T-helper 1 cell treated with Interleukin-12 subunit alpha and Interleukin-12 subunit beta and Interleukin-4 antibody, amounts not matched to agents 30 μg/mL and 1 μg/mL, for 36 hours (primary cell): ENCODE measurements around the gene DPYD.

Experiments used
- H3K27ac Mint-ChIP-seq: one replicate; pipeline ENCODE4 v1.8.0; 2021; ENCODE audit warnings: mild to moderate bottlenecking, mixed read lengths
- H3K27me3 Mint-ChIP-seq: one replicate; pipeline ENCODE4 v1.8.0; 2021; ENCODE audit warnings: low read depth, mixed read lengths
- H3K36me3 Mint-ChIP-seq: one replicate; pipeline ENCODE4 v1.8.0; 2021; ENCODE audit warnings: low read depth, mixed read lengths
- H3K4me1 Mint-ChIP-seq: one replicate; pipeline ENCODE4 v1.8.0; 2021; ENCODE audit warnings: low read depth, mixed read lengths
- H3K4me3 Mint-ChIP-seq: one replicate; pipeline ENCODE4 v1.8.0; 2021; ENCODE audit warnings: mild to moderate bottlenecking, moderate library complexity, mixed read lengths
- H3K9me3 Mint-ChIP-seq: one replicate; pipeline ENCODE4 v1.8.0; 2021; ENCODE audit warnings: mixed read lengths

Gene DPYD

GRCh38 chr1:97164276-97164639 is 756.6 kb downstream of the DPYD start:
- Mint-ChIP-seq H3K4me1 (peaks cover 7% of the 10 kb centered on the region), H3K27me3 (no peaks in the 10 kb centered on the region), H3K27ac (no peak overlapping the region), H3K9me3 (peaks cover 12% of the 10 kb centered on the region), H3K36me3 (no peaks in the 10 kb centered on the region), H3K4me3 (no peak overlapping the region)

GRCh38 chr1:97163591-97164275 is 757.1 kb downstream of the DPYD start:
- Mint-ChIP-seq H3K4me3 (no peak overlapping the region), H3K9me3 (peaks cover 12% of the 10 kb centered on the region), H3K27ac (no peak overlapping the region), H3K27me3 (no peaks in the 10 kb centered on the region), H3K4me1 (peaks cover 7% of the 10 kb centered on the region), H3K36me3 (no peaks in the 10 kb centered on the region)

GRCh38 chr1:97160818-97161217 is 760.0 kb downstream of the DPYD start:
- H3K36me3 Mint-ChIP-seq = no peaks in the 10 kb centered on the region
- no peak overlapping the region for H3K4me3 Mint-ChIP-seq
- H3K4me1 Mint-ChIP-seq = peaks cover 7% of the 10 kb centered on the region
- H3K27me3 Mint-ChIP-seq = no peaks in the 10 kb centered on the region
- H3K9me3 Mint-ChIP-seq = peaks cover 16% of the 10 kb centered on the region
- no peak overlapping the region for H3K27ac Mint-ChIP-seq

- Mint-ChIP-seq H3K36me3 (no peaks in the 10 kb centered on the region), H3K4me1 (peaks cover 4% of the 10 kb centered on the region), H3K4me3 (no peak overlapping the region), H3K27ac (no peak overlapping the region), H3K9me3 (peaks cover 13% of the 10 kb centered on the region), H3K27me3 (no peaks in the 10 kb centered on the region)
Measured at GRCh38 chr1:97159342-97159741, 761.5 kb downstream of the DPYD start.

GRCh38 chr1:97158691-97159096 is 762.1 kb downstream of the DPYD start:
- Mint-ChIP-seq H3K27me3 (no peaks in the 10 kb centered on the region), H3K4me1 (no peaks in the 10 kb centered on the region), H3K27ac (no peak overlapping the region), H3K36me3 (no peaks in the 10 kb centered on the region), H3K4me3 (no peak overlapping the region), H3K9me3 (peaks cover 7% of the 10 kb centered on the region)

GRCh38 chr1:97157991-97158390 is 762.8 kb downstream of the DPYD start:
- H3K27ac Mint-ChIP-seq = no peak overlapping the region
- H3K4me1 Mint-ChIP-seq = no peaks in the 10 kb centered on the region
- no peaks in the 10 kb centered on the region for H3K36me3 Mint-ChIP-seq
- H3K4me3 Mint-ChIP-seq = no peak overlapping the region
- peaks cover 3% of the 10 kb centered on the region for H3K9me3 Mint-ChIP-seq
- no peaks in the 10 kb centered on the region for H3K27me3 Mint-ChIP-seq

GRCh38 chr1:97151651-97152050 is 769.2 kb downstream of the DPYD start:
- Mint-ChIP-seq H3K36me3 (no peaks in the 10 kb centered on the region), H3K9me3 (no peaks in the 10 kb centered on the region), H3K27me3 (no peaks in the 10 kb centered on the region), H3K27ac (no peak overlapping the region), H3K4me1 (no peaks in the 10 kb centered on the region), H3K4me3 (no peak overlapping the region)

- no peak overlapping the region for H3K27ac Mint-ChIP-seq
- H3K27me3 Mint-ChIP-seq = no peaks in the 10 kb centered on the region
- H3K36me3 Mint-ChIP-seq = no peaks in the 10 kb centered on the region
- no peaks in the 10 kb centered on the region for H3K9me3 Mint-ChIP-seq
- no peak overlapping the region for H3K4me3 Mint-ChIP-seq
- no peaks in the 10 kb centered on the region for H3K4me1 Mint-ChIP-seq
Measured at GRCh38 chr1:97145321-97145956, 775.4 kb downstream of the DPYD start.

- H3K27ac Mint-ChIP-seq = no peak overlapping the region
- H3K9me3 Mint-ChIP-seq = no peaks in the 10 kb centered on the region
- H3K4me3 Mint-ChIP-seq = no peak overlapping the region
- no peaks in the 10 kb centered on the region for H3K4me1 Mint-ChIP-seq
- H3K27me3 Mint-ChIP-seq = no peaks in the 10 kb centered on the region
- H3K36me3 Mint-ChIP-seq = no peaks in the 10 kb centered on the region
Measured at GRCh38 chr1:97144527-97144926, 776.3 kb downstream of the DPYD start.

- Mint-ChIP-seq H3K9me3 (no peaks in the 10 kb centered on the region), H3K27me3 (no peaks in the 10 kb centered on the region), H3K4me1 (peaks cover 3% of the 10 kb centered on the region), H3K27ac (no peak overlapping the region), H3K4me3 (no peak overlapping the region), H3K36me3 (no peaks in the 10 kb centered on the region)
Measured at GRCh38 chr1:97143236-97143882, 777.5 kb downstream of the DPYD start.

- Mint-ChIP-seq H3K9me3 (no peaks in the 10 kb centered on the region), H3K4me3 (no peak overlapping the region), H3K4me1 (peaks cover 6% of the 10 kb centered on the region), H3K36me3 (no peaks in the 10 kb centered on the region), H3K27me3 (no peaks in the 10 kb centered on the region), H3K27ac (no peak overlapping the region)
Measured at GRCh38 chr1:97140611-97141010, 780.2 kb downstream of the DPYD start.

- no peak overlapping the region for H3K27ac Mint-ChIP-seq
- peaks cover 6% of the 10 kb centered on the region for H3K4me1 Mint-ChIP-seq
- no peaks in the 10 kb centered on the region for H3K9me3 Mint-ChIP-seq
- H3K36me3 Mint-ChIP-seq = no peaks in the 10 kb centered on the region
- H3K4me3 Mint-ChIP-seq = no peak overlapping the region
- no peaks in the 10 kb centered on the region for H3K27me3 Mint-ChIP-seq
Measured at GRCh38 chr1:97139512-97139911, 781.3 kb downstream of the DPYD start.

- Mint-ChIP-seq H3K27ac (no peak overlapping the region), H3K27me3 (no peaks in the 10 kb centered on the region), H3K36me3 (no peaks in the 10 kb centered on the region), H3K4me1 (peaks cover 6% of the 10 kb centered on the region), H3K9me3 (no peaks in the 10 kb centered on the region), H3K4me3 (no peak overlapping the region)
Measured at GRCh38 chr1:97138515-97139032, 782.3 kb downstream of the DPYD start.

- Mint-ChIP-seq H3K9me3 (no peaks in the 10 kb centered on the region), H3K27ac (no peak overlapping the region), H3K36me3 (no peaks in the 10 kb centered on the region), H3K4me3 (no peak overlapping the region), H3K27me3 (no peaks in the 10 kb centered on the region), H3K4me1 (peaks cover 6% of the 10 kb centered on the region)
Measured at GRCh38 chr1:97137862-97138514, 782.8 kb downstream of the DPYD start.

GRCh38 chr1:97136996-97137395 is 783.8 kb downstream of the DPYD start:
- Mint-ChIP-seq H3K36me3 (no peaks in the 10 kb centered on the region), H3K27me3 (no peaks in the 10 kb centered on the region), H3K4me1 (peaks cover 6% of the 10 kb centered on the region), H3K9me3 (no peaks in the 10 kb centered on the region), H3K4me3 (no peak overlapping the region), H3K27ac (no peak overlapping the region)
